HG03025 (cell line): ENCODE results near the gene TAF15.

Experiments used
- ATAC-seq: cut with Tn5 transposase; IDR thresholded peaks from one replicate; pipeline ENCODE4 v1.9.1; 2021; ENCODE audit warnings: mild to moderate bottlenecking, moderate library complexity; ENCODE audit not compliant: unreplicated experiment, low FRiP score

TAF15 gene

DNA sequence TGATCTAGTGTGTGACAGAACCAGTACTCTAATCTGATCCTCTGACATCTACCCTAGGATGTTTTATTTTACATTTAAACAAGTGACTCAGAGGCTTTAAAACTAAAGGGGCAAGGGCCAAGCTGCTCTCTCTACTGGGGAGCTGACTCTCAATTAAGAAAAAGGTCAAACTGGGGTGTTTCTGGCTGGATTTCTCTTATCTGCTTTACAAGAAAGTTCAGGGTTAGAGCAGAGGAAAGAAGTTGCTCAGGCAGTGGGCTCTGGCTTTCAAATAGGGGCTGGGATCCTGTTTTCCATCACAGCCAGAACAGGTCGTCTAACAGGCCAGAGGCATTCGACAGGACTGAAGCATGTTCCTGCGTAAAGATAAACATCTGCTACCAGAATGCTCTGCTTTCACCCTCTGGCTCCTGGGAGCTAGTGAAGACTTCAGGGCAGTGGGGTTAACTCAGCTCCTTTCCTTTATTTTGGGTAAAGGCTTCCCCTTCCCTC, 22.3 kb upstream of the TAF15 start:
- ATAC-seq = no peak

DNA sequence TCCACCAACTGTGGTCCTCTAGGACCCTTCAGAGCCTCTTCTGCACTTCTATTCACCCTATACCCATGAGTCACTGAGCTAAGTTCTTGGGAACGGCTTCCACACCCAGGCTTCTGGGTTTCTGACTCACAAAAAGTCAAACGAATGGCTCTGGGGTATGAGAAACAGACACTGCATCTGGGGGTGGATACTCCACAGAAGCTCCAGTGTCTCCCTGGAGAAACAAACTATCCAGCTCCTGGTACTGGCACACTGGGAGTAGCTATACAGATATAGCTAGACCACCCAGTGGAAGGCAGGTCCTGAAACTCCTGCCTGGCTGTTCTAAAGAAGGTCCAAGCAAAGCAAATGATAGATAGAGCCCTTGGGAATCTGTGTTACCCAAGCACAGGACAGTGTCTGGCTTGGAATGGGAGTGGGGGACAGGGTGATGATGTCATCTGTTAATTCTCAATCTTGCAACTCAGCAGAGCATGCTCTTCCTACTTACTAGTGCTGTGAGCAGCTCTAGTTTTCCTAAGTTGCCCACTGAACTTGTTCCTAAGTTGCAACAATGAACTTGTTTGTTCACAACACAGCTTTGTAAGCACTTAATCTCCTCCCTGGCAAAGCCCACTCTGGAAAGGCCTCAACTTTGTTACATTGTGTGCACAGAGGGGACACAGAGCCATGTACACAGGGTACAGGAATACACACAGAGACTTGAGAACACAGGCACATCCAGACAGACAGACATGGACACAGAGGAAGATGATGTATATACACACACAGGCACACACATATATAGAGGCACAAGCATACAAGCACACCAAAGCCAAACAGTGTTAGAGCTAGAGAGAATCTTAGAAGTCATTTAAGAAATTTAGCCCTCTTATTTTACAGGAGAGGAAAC, 20.6 kb upstream of the TAF15 start:
- no peak for ATAC-seq

DNA sequence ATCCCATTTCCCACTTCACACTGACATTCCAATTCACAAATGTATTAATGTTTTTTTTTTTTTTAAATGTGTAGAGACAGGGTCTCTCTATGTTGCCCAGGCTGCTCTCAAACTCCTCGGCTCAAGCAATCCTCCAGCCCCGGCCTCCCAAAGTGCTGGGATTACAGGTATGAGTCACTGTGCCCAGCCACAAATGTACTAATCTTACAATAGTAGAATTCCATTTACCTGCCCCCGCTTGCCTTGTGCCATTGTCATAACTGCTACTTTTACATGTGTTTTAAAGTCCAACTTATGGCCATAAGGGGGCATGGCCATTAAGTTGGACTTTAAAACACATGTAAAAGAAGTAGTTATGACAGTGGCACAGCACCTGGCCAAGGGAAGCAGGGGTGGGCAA, 18.4 kb upstream of the TAF15 start:
- ATAC-seq = no peak

DNA sequence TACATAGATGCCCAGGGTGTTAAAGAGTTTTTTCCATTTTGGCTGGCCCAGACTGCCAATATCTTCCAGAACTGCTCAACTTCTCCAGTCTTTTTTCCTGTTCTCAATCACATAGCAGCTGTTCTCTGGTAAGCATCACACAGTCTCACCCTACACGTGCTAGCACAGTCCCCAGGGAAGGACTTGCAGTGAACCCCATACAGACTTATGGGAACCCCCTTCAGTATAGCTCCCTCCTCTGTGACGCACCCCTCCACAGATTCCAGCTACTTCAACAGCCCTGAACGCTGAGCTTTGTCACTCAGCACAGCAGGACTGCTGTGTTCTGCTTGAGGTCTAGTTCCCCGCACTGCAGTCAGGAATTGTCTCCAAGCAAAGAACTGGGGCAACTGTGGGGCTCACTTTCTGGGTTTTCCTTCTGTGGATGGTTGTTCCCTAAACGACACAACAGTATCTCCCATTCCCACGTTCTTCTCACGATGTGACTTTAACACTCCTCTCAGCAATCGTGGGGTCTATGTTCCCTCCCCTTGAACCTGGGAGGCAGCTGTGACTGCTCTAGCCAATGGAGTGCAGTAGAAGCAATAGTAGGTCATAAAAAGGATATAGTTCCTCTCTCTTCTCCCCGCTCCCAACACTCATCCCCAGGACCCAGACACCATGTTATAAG, 17.5 kb upstream of the TAF15 start:
- ATAC-seq = no peak

DNA sequence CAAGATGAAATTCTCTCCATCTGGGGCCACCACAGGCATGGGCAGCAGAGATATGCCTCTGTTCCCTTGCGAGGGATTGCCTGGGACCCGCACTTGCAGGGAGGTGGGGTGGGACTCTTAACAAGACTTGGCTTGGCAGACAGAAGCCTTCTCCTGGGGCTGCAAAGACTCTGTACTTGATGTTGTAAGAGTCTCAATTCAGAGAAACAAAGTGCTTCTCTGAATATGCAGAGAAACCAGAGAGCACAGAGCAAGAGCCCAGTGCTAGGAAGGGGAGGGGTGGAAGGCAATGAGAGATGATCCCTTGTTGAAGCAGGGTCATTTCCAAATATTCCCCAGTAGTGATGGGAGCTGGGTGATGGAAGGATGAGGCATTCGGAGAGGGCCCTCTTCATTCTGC, 16.0 kb upstream of the TAF15 start:
- ATAC-seq = no peak

DNA sequence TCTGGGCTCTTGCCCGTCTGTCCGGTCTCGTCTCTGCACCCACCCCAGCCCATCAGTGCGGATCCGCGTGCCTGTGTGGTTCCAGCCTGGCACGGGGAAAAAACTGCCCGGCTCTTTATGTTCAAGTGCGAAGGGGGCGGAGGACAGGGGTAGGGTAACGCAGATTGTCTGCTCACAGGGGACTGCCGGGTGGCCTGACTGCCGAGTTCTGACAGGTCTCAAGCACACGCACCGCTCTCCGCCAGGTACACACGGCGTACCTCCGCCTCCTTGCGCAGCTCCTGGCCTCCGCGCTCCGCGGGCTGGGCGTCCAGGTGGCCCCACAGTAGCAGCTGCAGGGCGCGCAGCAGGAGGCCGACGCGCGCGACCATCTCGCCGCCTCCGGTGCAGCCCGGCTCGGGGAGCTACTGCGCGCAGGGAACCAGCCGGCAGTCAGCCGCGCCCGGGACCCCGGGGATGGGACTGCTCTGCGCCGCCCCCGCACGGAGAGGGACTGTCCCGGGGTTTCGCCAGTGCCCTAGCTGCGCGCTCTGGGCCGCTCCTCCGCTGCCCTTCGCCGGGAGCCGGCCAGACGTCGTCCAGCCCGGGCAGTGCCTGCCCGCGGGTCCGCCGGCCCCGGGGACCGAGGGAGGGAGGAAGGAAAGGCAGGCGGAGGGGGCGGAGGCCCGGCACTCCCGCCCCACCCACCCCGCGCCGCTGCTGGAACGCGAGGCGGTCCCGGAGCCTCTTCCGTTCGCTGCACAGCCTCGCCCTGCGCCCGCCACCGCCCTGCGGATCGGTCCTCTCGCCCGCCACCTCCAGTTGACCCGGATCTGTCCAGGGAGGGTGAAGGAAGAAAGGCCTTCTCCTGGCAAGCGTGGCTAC, 14.0 kb upstream of the TAF15 start, which contains the start of gene MMP28:
Gene MMP28, minus strand, starts transcription at position 635 of the 864 bp plus-strand sequence. Its CDS starts 264 bp downstream, at position 371.
- no peak for ATAC-seq

DNA sequence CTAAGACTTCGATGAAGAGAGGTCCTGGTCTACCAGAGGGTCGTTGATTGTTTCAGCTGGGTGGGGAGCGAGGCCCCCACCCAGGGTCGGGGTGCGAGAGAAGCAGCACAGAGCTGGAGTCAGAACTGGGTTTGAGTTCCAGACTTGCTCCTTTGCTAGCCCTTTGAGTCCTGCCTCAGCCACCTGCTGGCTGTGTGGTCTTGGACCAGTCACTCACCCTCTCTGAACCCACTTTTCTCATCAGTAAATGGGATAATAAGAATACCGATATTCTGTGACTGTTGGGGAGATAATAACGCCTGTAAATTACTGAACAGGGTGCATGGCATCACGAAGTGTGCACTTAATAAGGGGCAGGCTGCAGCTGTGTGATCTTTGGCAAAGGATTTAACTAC, 13.4 kb upstream of the TAF15 start:
- ATAC-seq = no peak

DNA sequence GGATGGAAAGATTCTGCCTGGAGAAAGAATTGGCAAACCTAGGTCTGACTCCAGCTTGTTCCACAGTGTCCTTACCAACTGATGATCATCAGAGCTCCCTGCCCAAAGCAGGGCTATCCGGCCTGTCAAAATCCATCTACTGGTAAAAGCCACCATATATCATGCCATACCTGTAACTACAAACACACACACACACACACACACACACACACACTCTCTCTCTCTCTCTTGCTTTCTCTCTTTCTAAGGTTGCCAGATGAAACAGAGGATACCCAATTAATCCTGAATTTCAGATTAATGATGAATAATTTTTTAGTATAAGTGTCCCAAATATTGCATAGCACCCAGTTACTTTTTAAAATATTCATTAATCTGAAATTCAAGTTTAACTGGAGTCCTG, 12.3 kb upstream of the TAF15 start:
- ATAC-seq = no peak

DNA sequence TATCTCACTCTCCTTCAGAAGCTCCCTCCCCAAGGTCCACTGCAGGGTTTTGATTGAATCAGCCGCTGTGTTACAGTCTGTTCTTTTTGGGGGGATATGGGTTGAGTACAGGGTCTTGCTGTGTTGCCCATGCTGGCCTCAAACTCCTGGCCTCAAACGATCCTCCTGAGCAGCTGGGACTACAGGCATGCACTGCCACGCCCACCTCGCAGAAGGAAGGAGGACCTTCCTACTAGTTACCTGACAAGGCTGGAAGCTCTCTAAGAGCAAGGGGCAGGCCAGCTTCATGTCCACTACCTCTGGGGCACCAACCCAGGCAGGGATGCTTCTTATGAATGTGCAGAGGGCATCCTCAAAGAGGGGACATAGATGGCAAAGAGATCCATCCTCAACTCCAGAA, 11.9 kb upstream of the TAF15 start:
- no peak for ATAC-seq

DNA sequence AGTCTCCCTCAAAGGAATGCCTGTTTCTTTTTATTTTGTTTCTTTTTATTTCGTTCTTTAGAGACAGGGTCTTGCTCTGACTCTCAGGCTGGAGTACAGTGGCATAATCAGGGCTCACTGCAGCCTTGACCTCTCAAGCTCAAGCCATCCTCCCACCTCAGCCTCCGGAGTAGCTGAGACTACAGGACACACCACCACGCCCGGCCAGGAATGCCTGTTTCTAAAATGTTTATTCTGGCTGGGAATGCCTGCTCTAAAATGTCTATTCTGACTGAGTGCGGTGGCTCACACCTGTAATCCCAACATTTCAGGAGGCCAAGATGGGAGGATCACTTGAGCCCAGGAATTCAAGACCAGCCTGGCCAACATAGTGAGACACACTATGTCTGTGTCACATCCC, 11.4 kb upstream of the TAF15 start:
- no peak for ATAC-seq

DNA sequence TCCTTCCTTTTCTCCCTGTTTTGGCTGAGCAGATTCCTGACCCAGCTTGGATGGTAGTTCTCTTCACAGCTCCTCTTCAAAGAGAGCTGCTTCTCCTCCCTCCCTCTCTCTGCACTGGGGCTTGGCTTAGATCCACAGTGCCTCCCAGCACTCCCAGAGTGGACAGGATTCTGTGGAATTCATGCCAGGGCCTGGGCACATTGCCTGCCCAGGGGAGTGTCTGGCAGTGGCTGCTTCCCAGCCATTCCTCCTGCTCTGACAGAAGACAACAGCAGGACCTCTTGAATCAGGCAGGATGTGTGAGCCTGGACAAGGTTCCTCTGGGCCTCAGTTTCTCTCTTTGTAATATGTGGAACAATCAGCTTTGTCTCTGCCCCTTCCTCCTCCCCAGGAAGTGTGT, 9.3 kb upstream of the TAF15 start:
- ATAC-seq = no peak

DNA sequence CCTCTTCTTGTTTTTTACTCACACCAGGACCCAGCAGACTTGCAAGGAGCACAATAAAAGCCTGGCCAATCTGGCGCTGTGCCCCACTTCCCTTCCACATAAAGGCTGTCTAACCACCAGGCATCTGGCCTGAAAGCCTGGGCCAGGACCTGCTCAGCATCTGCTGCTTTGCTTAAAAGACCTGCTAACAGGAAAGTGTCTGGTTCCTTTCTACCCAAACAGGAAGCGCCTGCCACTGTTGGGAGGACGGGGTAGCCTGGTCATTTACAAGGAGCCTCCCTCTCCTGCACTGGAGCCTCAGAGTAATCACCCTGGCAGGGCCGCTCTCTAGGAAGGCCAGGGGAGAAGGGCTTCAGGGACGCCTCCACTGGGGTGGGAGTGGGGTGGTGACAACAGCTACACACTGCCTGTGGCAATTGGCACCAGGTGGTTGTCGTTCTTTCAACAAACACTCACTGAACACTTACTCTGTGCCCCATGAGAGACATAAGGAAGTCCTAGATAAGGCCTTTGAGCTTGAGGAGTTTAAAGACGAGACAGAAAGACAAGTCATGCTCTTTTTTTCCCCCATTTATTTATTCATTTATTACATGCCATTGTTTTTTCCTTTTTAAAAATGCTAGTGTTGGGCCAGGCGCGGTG, 7.6 kb upstream of the TAF15 start:
- ATAC-seq = no peak

DNA sequence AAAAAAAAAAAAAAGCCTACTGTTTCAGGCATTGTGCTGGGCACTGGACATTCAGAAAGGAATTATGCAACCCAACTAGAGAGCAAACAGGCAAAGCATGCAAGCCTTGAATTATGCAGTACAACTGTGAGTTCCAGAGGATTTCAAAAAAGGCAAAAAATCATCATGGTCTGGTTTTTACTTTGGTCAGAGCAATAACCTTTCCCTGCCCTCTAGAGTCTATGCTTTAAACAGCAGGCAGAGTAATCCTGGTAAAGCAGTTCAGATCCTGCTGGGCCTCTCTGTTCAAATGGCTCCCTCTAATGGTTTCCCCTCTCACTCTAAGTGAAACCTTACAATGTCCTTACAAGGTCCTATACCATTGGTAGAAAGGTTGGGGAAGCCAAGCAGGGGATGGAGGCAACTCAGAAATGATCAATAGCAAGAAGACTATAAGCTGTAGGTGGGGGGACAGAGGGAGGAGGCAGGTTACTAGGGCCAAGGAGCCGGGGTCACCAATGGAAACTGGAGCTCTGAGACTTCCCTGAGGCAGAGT, 4.6 kb upstream of the TAF15 start:
- no peak for ATAC-seq

DNA sequence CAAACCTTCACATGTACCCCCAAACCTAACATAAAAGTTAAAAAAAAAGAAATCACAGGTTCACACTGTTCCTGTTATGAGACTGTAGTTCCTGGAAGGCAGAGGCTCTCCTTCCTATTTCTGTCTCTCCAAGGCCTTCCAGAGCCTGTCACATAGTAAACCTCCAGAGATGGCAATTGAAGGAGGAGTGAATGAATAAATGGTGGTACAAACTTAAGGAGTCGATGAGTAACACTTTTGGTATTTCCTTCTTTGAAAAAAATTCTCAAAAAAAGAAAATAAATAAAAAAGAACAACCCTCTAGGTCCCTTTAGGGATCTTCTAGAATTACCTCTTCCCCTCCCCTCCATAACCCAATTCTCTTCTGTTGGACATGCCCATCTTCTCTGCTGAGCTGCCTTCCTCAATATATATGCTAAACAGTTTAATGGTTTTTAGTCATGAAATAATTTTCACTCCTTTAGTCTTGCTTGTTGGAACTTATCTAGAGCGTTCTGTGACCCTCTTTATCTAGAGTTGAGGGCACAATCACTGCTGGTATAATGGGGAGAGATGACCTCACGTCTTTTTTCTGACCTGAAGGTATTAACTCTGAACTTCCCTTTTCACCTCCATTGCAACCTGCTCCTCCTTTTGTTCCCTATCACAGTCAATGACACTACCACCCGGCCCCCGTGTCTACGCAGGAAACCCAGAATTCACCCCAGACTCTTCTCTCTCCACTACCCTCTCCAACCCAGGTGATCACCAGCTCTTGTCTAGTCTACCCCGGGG, 1.7 kb upstream of the TAF15 start:
- ATAC-seq = no peak

DNA sequence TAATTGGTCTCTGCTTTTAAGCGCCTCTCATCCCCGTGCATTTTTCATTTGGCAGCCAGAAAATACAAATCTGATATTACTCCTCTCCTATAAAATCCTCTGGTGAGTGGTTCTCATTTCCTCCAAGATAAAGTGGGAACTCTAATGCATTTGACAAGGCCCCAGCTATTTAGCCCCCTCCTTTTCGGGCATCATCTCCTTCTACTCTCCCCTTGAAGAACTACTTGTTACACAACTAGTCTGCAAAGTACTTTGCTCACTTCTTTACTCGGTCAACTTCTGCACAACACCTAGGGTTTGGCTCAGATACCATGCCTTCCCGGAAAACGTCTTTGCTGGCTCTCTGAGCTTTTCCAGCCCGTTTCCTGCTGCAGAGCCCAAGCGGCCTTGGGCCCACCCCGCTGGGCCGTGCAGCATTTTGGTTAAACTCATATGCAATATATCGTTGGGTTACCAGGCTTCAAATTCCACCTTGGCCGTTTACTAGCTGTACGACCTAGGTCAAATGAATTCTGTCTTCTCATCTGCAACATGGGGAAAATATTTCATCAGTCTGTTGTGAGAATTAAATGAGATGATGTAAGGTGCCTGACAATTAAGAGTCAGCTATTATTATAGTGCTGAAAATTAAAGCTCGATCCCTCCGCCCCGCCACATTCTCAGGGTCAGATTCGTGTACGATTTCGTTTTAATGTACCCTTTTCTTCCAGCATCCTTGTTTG, 883 bp upstream of the TAF15 start:
- no peak for ATAC-seq

DNA sequence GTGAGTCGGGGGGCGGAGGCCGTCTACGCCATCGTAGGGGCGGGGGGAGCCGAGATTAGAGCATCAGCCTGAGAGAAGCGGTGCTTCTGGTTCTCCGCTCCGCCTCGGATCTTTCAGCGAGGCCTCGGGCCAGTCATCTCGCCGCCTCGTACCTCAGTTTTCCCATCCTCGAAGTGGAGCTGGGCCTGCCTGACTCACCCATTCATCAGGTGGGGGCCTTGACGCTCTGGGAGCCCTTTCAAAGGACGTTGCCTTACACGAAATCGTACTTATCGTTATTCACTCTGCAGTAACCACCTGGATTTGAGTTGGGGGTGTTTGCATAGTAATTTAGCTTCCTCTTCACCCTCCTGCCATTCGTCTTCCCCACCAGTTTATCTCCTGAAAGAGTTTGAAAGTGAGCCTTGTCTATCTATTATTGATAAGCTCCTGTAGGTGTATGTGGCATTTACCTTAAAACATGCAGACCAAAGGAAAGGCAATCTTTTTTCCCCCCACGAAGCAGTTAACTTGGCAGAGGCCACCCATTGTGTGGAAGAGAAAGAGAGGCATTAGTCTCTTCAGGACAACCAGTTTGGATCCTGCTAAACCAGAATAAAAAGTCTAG, 674 bp downstream of the TAF15 start:
- no peak for ATAC-seq

DNA sequence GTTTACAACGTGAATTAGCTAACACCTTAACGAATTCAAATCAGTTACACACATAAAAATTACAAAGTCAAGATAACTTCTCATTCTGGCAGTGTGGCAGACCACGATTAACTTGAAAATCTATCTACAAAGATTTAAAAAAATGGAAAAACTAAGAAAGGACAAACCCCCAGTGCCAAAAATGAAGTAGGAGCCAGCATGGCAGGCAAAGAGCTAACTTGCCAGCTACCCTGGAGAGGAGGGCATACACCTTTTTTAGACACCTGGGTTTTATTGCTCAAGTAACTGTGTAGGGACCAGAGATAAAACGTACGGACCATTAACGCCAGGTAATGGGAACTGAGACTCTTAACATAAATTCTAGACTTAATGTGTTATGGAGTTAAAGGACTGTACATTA, 2.5 kb downstream of the TAF15 start:
- ATAC-seq = no peak

DNA sequence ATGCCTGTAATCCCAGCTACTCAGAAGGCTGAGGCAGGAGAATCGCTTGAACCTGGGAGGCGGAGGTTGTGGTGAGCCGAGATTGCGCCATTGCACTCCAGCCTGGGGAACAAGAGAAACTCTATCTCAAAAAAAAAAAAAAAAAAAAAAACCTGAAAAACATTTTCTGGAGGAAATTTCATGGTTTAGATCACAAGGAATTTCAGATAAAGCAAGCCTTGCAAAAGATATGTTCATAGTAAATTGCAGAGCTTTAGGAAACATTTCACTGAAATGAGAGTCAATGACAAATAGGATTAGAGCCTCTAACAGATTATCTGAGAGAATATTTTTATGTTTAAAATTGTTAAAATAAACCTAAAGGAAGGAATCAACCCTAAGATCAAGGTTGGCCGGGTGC, 3.2 kb downstream of the TAF15 start:
- no peak for ATAC-seq
